PC-3 (cell line): Measurements from ENCODE around the gene DDX24.

Experiments
- EZH2 ChIP-seq: fragments of 300-600 bp; sonication (generic); IDR thresholded peaks from one replicate; pipeline ENCODE4 v1.6.1; 2017; ENCODE audit warnings: antibody characterized with exemption, mild to moderate bottlenecking, low read length; ENCODE audit not compliant: unreplicated experiment
- TF ChIP-seq, protein P1 (sequence below): fragments of 300-600 bp; sonication (generic); conservative IDR thresholded peaks from 2 replicates; pipeline ENCODE4 v1.5.1; 2017; ENCODE audit warnings: antibody characterized with exemption, low read depth, mild to moderate bottlenecking, low read length

DNA sequence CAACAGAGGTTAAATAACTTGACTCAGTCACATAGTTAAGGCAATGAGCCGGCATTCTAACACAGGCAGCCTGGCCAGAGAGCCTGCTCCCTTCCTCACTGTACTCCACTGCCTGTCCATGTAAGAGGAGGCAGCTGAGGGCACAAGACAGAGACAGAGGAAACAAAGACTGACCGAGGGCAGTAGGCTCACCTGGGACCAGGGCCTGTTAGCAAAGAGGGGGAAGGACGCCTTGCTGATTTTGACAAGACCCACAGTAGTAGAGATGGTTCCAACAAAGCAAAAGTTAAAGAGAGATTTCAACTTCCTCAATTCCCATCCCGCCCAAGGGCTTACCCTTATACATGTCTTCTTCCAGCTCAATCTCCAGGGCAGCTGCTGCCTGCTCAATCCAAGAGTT is 28.3 kb downstream of the DDX24 start:
- TF ChIP-seq, protein P1, sequence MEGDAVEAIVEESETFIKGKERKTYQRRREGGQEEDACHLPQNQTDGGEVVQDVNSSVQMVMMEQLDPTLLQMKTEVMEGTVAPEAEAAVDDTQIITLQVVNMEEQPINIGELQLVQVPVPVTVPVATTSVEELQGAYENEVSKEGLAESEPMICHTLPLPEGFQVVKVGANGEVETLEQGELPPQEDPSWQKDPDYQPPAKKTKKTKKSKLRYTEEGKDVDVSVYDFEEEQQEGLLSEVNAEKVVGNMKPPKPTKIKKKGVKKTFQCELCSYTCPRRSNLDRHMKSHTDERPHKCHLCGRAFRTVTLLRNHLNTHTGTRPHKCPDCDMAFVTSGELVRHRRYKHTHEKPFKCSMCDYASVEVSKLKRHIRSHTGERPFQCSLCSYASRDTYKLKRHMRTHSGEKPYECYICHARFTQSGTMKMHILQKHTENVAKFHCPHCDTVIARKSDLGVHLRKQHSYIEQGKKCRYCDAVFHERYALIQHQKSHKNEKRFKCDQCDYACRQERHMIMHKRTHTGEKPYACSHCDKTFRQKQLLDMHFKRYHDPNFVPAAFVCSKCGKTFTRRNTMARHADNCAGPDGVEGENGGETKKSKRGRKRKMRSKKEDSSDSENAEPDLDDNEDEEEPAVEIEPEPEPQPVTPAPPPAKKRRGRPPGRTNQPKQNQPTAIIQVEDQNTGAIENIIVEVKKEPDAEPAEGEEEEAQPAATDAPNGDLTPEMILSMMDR, result no peak
- TF ChIP-seq EZH2, result no peak
